Hepatocyte (in vitro differentiated cells): ENCODE data around the gene PRLH. TPM values are rescaled to one million over a fixed set of nuclear protein-coding genes. Genes with fewer than 3 reads are reported as not detected.

ENCODE experiments used
- DNase-seq: peaks from one replicate; pipeline ENCODE4 v3.0.0-alpha.2; 2016; ENCODE audit warnings: low spot score
- H2AFZ ChIP-seq: fragments of 200-600 bp; sonication (generic); 2 replicates; pipeline ENCODE4 v1.6.0; 2016; ENCODE audit warnings: antibody characterized with exemption, mild to moderate bottlenecking
- H3K27ac ChIP-seq: fragments of 200-600 bp; sonication (generic); 2 replicates; pipeline ENCODE4 v1.5.1; 2016; ENCODE audit warnings: mild to moderate bottlenecking
- H3K27me3 ChIP-seq: fragments of 200-600 bp; sonication (generic); 2 replicates; pipeline ENCODE4 v1.6.1; 2016
- H3K36me3 ChIP-seq: fragments of 200-600 bp; sonication (generic); replicated peaks from 2 replicates; pipeline ENCODE4 v1.5.1; 2016; ENCODE audit warnings: low read depth; ENCODE audit not compliant: insufficient read depth
- H3K4me1 ChIP-seq: fragments of 200-600 bp; sonication (generic); 2 replicates; pipeline ENCODE4 v1.5.1; 2016; ENCODE audit warnings: mild to moderate bottlenecking, moderate library complexity; ENCODE audit not compliant: insufficient read depth
- H3K4me2 ChIP-seq: fragments of 200-600 bp; sonication (generic); 2 replicates; pipeline ENCODE4 v1.6.0; 2016
- H3K4me3 ChIP-seq: fragments of 200-600 bp; sonication (generic); 2 replicates; pipeline ENCODE4 v1.5.1; 2016; ENCODE audit warnings: mild to moderate bottlenecking
- H3K79me2 ChIP-seq: fragments of 200-600 bp; sonication (generic); 2 replicates; pipeline ENCODE4 v1.6.0; 2017; ENCODE audit warnings: mild to moderate bottlenecking
- H3K9me2 ChIP-seq: fragments of 200-600 bp; sonication (generic); replicated peaks from 2 replicates; pipeline ENCODE4 v1.6.0; 2017; ENCODE audit warnings: mild to moderate bottlenecking; ENCODE audit not compliant: insufficient read depth
- H3K9me3 ChIP-seq: fragments of 200-600 bp; sonication (generic); 2 replicates; pipeline ENCODE4 v1.5.1; 2016; ENCODE audit warnings: low read depth, mild to moderate bottlenecking
- H4K20me1 ChIP-seq: fragments of 200-600 bp; sonication (generic); 2 replicates; pipeline ENCODE4 v1.6.0; 2016; ENCODE audit warnings: mild to moderate bottlenecking; ENCODE audit not compliant: insufficient read depth, poor library complexity, severe bottlenecking
- CTCF ChIP-seq: fragments of 200-600 bp; sonication (generic); IDR thresholded peaks from 2 replicates; pipeline ENCODE4 v1.5.1; 2016; ENCODE audit warnings: antibody characterized with exemption, mild to moderate bottlenecking; ENCODE audit not compliant: poor library complexity
- EZH2 ChIP-seq: fragments of 200-600 bp; sonication (generic); IDR thresholded peaks from 2 replicates; pipeline ENCODE4 v1.6.1; 2016; ENCODE audit warnings: antibody characterized with exemption, mild to moderate bottlenecking, borderline replicate concordance
- EZH2phosphoT487 ChIP-seq: fragments of 200-600 bp; sonication (generic); IDR thresholded peaks from one replicate; pipeline ENCODE4 v1.6.1; 2018; ENCODE audit warnings: antibody characterized with exemption, mild to moderate bottlenecking, low read depth, moderate library complexity; ENCODE audit not compliant: unreplicated experiment, severe bottlenecking
- whole genome bisulfite sequencing: methylation state at CpG from one replicate; pipeline ENCODE4 v1.1.6; 2016; ENCODE audit warnings: low lambda C conversion rate; ENCODE audit errors: missing lambda C conversion rate; 5-methylcytosine and 5-hydroxymethylcytosine counted together
- polyA plus RNA-seq: library from polyadenylated mRNA; unstranded; fragments of >200 nt; fragmentation: Nextera tagmentation; extraction: Ambion mirVana; gene quantifications from 2 replicates; pipeline ENCODE4 v1.2.1, GENCODE V29; 2016
- total RNA-seq: library from RNA; depleted of rRNA; stranded (reverse); fragments of >200 nt; gene quantifications from 2 replicates; pipeline ENCODE4 v1.2.3, GENCODE V29; 2014

The PRLH gene
- total and polyA plus RNA-seq, 2 experiments from 2014 or later: not detected

GRCh38 chr2:237585590-237586221 lies 19.3 kb downstream of the PRLH start:
- 88% methylated on average over 15 of the region's 15 CpGs for WGBS
- H3K4me1 ChIP-seq: peaks cover 5% of the 10 kb centered on the region
- DNase-seq: no peak
- H4K20me1 ChIP-seq: no peaks in the 10 kb centered on the region
- no peak overlapping the region for H2AFZ ChIP-seq
- H3K4me2 ChIP-seq: no peak overlapping the region
- H3K9me2 ChIP-seq: no peaks in the 10 kb centered on the region
- no peaks in the 10 kb centered on the region for H3K27me3 ChIP-seq
- H3K36me3 ChIP-seq: no peaks in the 10 kb centered on the region
- no peak overlapping the region for H3K4me3 ChIP-seq
- H3K27ac ChIP-seq: no peak overlapping the region
- no peak for TF ChIP-seq CTCF
- no peak for TF ChIP-seq EZH2phosphoT487
- no peak for TF ChIP-seq EZH2
- H3K79me2 ChIP-seq: peaks cover 43% of the 10 kb centered on the region
- H3K9me3 ChIP-seq: no peaks in the 10 kb centered on the region

GRCh38 chr2:237588044-237588696 lies 21.8 kb downstream of the PRLH start:
- Histone ChIP-seq H3K9me2 (no peaks in the 10 kb centered on the region), H3K4me1 (peaks cover 15% of the 10 kb centered on the region), H3K27me3 (no peaks in the 10 kb centered on the region), H3K4me2 (peak overlapping the region; percentile 72), H3K9me3 (no peaks in the 10 kb centered on the region), H4K20me1 (no peaks in the 10 kb centered on the region), H3K27ac (peak overlapping the region; percentile 94), H3K4me3 (no peak overlapping the region), H3K36me3 (no peaks in the 10 kb centered on the region), H2AFZ (no peak overlapping the region), H3K79me2 (peaks cover 43% of the 10 kb centered on the region)
- WGBS: 85% methylated on average over 9 of the region's 9 CpGs
- DNase-seq: no peak
- TF ChIP-seq EZH2phosphoT487: no peak
- TF ChIP-seq CTCF: no peak

GRCh38 chr2:237590272-237591140 lies 24.1 kb downstream of the PRLH start, which contains the start of gene RAB17:
RAB17 (minus strand) TSS chr2:237590734; CDS start chr2:237586154, 4,580 bp downstream.
- Histone ChIP-seq H3K79me2 (peaks cover 41% of the 10 kb centered on the region), H4K20me1 (no peaks in the 10 kb centered on the region), H3K9me3 (no peaks in the 10 kb centered on the region), H3K4me2 (peak within 1 kb of the TSS; percentile 72), H3K36me3 (no peaks in the 10 kb centered on the region), H3K27me3 (no peaks in the 10 kb centered on the region), H3K4me3 (peak within 1 kb of the TSS; percentile 14), H2AFZ (peak within 1 kb of the TSS; percentile 9), H3K4me1 (peaks cover 37% of the 10 kb centered on the region), H3K27ac (peak within 1 kb of the TSS; percentile 94), H3K9me2 (no peaks in the 10 kb centered on the region)
- WGBS: 49% methylated on average over 16 of the region's 16 CpGs
- peak; percentile 85 for DNase-seq
- no peak for TF ChIP-seq EZH2
- no peak for TF ChIP-seq EZH2phosphoT487
- TF ChIP-seq CTCF: no peak
